ENCODE measurements around the gene HRK.

- TF ChIP-seq CTCF (IDR thresholded peaks at IDR 0.05; ENCODE audit: low read depth, low read length) (no peak), MYC (IDR thresholded peaks at IDR 0.05; ENCODE audit: low read depth, low read length) (no peak), POLR2A (IDR thresholded peaks at IDR 0.05; ENCODE audit: extremely low read depth, insufficient read length) (no peak), MAX (IDR thresholded peaks at IDR 0.05; ENCODE audit: low read depth, low read length) (no peak)
These were observed 48.6 kb upstream of the HRK start for GRCh38 chr12:116929885-116930284.

All from NB4 (cell line).